Measurements from ENCODE around the gene PXDN.
"Not testable (repeated sequence)": the region's sequence is repeated elsewhere in the genome, so short reads cannot be mapped to it uniquely, and the experiment has no call there.

Gene PXDN, protein sequence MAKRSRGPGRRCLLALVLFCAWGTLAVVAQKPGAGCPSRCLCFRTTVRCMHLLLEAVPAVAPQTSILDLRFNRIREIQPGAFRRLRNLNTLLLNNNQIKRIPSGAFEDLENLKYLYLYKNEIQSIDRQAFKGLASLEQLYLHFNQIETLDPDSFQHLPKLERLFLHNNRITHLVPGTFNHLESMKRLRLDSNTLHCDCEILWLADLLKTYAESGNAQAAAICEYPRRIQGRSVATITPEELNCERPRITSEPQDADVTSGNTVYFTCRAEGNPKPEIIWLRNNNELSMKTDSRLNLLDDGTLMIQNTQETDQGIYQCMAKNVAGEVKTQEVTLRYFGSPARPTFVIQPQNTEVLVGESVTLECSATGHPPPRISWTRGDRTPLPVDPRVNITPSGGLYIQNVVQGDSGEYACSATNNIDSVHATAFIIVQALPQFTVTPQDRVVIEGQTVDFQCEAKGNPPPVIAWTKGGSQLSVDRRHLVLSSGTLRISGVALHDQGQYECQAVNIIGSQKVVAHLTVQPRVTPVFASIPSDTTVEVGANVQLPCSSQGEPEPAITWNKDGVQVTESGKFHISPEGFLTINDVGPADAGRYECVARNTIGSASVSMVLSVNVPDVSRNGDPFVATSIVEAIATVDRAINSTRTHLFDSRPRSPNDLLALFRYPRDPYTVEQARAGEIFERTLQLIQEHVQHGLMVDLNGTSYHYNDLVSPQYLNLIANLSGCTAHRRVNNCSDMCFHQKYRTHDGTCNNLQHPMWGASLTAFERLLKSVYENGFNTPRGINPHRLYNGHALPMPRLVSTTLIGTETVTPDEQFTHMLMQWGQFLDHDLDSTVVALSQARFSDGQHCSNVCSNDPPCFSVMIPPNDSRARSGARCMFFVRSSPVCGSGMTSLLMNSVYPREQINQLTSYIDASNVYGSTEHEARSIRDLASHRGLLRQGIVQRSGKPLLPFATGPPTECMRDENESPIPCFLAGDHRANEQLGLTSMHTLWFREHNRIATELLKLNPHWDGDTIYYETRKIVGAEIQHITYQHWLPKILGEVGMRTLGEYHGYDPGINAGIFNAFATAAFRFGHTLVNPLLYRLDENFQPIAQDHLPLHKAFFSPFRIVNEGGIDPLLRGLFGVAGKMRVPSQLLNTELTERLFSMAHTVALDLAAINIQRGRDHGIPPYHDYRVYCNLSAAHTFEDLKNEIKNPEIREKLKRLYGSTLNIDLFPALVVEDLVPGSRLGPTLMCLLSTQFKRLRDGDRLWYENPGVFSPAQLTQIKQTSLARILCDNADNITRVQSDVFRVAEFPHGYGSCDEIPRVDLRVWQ (N-terminal part only)

DNA sequence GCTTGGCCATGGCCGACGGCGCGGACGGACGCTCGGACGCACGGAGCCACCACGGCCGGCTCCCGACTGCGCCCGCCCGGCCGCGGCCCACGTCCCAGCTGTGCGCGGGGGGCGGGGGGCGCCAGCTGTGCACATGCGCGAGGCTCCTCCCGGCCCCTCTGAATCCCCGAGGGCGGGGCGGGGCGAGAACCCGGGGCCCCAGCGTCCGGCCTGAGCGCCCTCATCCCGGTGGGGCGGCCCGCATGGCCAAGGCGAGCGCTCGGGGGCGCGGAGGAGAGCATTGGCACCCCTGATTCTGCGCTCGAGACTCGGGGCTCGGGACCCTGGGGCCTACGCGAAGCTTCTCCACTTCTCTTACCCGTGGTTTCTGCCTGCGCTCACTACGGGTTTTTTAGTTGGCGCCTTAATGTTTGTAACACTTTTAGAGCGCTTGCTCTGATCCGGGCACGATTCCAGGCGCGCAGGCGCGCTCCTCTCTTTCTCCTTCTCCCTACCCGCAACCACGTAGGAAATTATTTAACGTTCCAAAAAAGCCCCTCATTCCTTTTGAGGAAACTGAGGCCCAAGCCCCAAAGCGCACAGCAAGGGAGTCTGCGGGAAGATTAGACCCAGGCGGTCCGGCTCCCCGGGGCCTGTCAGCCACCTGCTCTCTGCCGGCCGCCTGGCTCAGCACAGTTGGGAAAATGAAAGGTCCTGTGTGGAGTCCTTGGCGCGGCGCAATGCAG, at the start of gene PXDN:
PXDN (minus strand) TSS at position 70 of the 725 bp plus-strand sequence; CDS start at position 10, 60 bp downstream.
- no peak for DNase-seq (ENCODE audit: low read depth)

DNA sequence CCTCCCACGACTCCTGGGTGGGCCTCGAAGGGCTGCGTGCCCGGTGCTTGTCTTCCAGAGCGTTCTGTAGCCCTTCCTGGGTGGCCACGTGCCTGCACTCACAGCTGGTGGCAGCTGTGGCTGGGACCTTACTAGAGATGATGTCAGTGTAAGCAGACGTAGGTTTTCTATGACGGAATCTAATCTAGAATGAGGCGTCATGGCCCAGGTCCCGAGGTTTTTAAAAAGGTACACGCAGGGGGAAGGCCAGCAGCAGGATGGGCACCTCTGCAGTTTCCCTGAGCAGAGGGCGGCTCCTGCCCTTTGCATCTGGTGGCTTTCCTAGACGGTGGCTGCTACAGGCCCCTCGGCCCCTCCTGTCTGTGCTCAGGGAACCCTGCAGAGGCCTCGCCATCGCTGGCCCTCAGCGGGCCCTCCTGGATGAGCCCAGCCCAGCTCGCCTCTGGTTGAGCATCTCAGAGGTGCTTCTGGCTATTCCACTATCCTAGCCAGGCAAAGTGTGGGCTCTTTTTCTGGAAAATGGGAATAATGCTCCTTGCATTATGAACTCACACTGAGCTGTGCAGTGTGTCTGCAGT, 49.6 kb upstream of the PXDN start:
- DNase-seq (ENCODE audit: low read depth): no peak

DNA sequence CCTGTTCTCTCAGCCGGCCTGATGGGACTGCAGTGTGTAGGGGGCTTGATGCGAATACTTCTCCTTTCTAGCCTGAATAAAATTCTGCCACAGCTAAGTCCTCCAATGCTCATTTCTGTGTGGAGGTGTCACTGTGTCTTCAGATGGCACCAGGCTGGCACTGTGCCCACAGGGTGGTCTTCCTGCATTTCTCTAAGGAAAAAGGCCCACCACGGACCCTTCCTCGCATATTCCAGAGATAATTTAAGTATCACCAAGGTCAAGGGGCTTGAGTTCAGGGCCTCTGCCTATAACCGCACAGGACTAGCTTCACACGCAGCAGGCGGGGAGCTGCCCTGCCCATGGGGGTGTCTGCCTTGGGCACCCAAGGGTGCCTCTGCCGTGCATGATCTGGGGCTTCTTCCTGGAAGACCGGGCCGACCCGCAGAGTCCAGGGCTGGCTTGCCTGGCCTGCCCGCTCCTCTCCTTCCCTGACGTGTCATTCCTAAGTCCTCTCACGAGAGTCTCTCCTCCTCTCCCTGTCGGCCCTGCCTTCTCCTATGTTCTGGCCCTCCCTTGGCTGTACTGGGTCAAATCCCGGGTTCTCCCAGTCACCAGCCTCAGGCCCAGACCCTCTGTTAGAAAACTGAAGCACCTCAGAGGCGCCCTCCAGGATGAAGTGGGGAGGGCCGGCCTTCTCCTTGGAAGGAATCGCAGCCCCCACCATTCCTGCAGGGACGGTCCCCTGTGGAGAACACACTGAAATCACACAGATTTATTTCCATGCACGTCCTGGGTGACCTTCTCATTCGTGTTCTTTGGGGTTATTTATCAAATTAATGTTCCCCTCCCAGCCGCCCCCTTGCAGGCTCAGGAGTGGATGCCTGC, 48.9 kb upstream of the PXDN start:
- DNase-seq (ENCODE audit: low read depth): no peak

DNA sequence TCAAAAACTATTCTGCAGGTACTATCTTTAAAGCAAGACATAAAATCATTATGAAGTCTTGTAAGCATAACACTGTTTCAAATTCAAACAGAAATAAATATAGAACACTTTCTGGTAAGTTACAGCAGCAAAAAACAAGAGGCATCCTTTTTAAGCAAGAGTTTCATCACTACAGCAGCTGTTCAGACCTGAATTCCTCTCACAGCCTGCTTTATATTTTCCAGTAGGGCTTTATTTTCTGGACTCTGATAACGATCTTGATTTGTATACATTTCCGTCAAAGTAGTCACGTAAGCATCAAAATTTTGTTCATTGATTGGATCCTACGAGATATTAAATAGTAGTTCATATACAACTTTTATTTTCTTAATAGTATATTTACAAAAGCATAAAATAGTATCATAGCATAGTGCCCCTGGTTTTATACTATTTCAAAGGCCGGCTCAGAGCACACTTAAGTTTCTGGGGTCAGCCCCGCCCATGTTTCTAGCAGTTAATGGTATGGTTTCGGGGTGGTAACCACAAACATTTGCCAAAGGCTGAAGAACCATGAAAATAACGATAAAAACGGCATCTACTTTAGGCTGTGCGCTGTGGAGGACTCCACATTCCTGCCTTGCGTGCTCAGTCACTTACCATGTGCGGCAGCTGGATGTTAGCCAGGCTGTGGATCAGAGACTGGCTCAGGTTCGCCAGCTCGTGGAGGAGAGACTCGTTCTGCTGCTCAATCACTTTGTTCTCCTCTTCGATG, 47.5 kb upstream of the PXDN start:
- no peak for DNase-seq (ENCODE audit: low read depth)

DNA sequence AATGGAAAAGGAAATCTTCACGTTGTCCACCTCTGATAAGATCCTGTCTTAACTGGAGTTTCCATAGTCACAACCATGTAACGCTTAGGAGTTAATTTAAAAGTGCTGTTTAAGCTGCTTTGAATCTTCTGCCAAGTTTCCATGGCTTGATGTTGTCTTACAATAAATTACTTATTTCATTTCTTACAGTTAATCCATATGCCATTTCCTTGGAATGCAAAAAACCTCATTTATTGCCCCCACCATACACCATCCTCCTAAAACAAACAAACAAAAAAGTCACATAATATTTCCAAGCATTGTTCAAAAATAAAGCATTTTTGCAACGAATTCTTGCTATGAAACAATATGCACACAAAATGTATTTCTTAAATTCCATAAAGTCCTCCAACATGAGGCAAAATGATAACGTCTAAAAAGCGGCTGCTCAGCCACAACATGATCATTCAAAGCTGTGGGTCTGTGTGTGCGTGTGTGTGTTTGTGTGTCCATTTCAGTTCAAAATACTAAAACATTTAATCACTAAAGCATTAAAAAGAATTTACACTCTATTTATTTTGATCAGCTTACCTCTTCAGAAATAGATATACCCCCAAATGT, 46.8 kb upstream of the PXDN start:
- DNase-seq (ENCODE audit: low read depth): no peak

DNA sequence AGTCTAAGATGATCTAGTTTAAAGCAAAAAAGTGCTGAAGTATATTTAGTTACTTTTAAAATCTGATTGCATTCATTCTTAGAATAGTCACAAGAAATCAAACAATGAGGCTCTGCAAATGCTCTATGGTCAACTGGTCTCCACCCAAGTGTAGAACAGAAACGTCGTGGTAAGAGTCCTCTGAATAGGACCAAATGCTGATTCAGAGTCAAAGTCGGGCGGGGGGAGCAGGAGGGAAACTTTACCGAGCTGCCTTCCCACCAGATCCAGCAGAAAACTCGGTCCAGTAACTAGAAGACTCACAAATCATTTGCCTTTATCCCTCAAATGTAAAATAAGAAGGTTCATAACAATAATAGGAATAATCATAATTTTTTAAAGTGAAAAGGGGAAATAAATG, 46.2 kb upstream of the PXDN start:
- no peak for DNase-seq (ENCODE audit: low read depth)

DNA sequence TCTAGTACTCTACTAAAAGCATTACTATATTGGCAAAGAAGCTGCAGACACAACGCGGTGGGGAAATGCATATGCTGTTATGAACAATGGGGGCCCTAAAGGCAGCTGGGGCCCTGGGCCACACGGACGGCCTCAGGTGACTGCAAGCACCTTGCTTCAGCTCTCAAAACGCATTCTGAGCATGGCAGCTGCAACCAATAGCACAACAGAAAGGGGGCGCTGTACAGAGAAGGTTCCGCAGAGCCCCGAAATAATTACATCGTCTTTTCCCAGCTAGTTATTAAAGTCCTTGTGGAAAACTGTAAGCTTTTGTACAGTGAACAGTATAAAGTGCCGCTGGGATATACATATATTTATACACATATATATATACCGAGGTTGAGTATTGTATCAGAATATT, 45.3 kb upstream of the PXDN start:
- DNase-seq (ENCODE audit: low read depth): no peak

DNA sequence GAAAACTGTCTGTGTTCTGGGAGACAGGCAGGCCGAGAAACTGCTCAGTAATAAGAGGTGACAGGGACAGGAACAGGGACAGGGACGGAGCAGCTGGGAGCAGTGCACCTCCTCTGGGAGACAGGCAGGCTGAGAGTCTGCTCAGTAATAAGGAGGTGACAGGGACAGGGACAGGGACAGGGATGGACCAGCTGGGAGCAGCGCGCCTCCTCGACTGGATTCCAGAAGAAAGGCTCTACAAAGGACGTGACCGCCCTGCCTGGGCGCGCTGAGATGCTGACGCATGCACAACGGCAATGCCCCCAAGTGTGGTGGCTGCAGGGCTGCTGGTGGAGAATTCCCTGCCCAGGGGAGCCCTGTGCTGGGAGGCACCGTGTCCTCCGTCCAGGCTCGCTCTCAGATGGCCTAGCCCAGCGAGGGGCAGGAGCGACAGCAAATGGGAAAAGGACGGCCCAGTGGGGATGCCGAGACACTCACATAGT, 44.2 kb upstream of the PXDN start:
- no peak for DNase-seq (ENCODE audit: low read depth)

DNA sequence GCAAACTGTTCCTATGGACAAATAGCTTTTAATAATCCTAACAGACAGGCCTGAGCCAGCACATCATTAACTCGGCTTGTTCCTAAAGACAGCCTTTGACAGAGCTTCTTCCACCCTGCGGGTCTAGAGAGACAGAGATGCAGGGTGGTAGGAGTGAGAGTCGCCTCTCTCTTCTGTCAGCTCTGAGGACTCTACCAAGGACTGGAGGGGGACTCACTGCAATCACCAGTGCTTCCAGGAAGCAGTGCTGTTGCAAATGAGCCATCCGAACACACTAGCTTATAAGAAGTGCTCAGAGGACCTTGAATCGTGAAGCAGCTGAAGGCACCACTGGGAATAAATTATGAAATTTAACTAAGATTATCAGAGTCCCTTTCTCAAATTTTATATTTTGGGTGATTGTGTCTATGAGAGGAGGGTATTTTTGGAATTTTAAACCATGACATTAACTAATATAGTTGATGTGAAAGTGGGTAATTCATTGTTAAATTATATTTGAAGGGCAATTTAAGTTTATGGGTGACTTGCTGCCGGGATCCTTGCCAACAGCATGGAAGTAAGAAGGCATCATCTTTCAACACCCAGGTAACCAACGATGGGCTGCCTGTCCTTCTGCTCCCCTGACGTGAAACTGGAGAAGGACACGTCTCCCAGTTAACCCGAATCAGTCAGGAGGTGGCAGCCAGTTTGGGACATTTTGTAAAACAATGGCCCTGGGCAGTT, 43.6 kb upstream of the PXDN start:
- no peak for DNase-seq (ENCODE audit: low read depth)

DNA sequence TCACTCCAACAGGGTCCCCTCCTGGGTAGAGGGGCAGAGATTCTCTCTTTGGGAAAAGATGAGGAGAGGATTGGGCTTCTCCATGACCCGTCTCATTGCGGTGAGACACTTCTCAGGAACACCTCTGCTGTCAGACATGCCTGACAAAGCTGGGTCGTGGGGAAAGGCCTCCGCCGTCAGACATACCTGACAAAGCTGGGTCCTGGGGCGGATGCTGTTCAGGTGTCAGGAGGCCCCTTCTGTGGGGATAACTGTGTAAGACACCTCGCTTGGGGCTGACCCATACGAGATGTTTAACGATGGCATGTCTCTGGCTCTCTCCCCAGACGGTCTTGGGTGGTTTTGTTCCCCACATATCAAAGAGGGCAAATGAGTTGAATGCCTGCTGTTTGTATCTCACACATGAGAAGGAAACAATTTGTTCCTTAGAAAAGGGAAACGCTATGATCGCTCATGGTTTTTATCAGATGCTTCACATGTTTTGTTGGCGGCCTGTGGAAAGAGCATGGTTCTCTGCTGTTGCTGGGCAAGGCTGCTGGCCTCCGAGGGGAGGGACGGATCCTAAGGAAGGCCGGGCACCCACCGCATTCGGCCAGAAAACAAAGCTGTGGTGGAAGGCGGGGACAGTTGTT, 40.8 kb upstream of the PXDN start:
- no peak for DNase-seq (ENCODE audit: low read depth)

DNA sequence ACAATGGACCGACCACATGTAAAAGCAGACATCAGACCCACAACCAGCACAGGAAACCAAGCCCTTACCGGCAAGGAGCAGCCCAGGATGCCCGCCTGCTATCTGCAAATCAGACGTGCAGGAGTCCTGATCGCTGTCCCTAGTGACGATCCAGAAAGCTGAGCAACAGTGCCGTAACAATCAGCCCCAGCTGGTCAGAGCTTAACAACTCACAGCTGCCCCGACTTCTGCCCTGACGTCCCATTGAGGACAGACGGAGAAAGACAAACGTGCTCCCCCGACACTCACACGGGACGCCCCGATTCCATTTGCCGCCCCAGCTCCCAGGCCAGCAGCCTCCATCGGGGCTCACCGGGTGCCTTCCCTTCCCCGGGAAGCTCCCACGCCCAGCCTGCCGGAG, 39.8 kb upstream of the PXDN start:
- DNase-seq (ENCODE audit: low read depth): no peak

DNA sequence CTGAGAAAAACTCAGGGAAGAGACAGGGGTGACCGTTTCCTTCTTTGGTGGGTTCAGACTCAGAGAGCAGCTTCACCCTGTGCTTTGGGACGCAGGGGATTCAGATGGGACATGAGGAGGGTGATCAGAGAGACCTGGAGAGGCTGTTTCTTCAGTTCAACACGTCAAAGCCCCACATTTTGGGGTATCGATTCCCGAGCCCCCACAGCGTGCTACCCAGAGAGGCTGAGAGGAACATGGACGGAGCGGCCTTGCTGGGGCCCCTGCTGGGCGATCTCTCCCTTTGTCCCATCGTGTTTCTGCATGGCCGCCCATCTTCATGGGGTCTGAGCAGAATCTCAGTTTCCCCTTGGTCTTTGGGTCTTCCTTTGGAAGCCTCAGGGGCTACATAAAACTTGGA, 38.2 kb upstream of the PXDN start:
- no peak for DNase-seq (ENCODE audit: low read depth)

DNA sequence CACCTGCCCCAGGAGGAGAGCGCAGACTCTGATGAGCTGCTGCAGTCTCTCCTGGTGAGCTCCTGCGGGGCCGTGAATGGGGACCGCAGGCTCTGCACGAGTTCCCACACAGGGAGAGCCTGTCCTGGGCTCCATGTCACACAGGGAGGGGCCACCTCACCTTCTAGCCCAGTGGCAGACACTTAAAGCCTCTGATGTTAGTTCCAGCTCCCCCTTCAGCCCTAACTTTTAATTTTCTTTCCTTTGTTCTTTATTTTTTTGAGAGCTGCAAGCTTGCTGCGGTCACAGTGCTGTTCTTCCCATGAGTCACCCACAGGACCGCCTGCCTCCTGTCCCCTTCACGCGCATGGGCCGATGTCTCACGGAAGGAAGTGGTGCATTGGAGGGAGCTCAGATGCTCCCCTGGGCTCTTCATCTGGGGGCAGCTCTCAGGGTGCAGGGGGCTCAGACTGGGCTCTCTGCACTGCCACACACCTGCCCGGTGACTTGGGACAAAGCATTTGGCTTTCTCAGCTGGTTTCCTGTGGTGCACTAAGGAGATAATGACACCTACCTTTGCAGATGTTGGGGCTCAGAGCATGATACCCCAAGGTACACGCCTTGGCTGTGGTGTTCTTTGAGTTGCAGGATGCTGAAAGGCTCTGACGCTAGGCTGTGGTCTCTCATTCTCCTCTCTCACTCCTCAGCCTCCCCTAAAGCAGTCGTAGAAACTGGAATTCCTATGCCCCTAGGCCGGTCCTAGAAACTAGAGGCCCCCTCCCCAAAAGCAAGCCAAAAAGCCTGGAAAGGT, 37.2 kb upstream of the PXDN start:
- DNase-seq (ENCODE audit: low read depth): peak; percentile 27

DNA sequence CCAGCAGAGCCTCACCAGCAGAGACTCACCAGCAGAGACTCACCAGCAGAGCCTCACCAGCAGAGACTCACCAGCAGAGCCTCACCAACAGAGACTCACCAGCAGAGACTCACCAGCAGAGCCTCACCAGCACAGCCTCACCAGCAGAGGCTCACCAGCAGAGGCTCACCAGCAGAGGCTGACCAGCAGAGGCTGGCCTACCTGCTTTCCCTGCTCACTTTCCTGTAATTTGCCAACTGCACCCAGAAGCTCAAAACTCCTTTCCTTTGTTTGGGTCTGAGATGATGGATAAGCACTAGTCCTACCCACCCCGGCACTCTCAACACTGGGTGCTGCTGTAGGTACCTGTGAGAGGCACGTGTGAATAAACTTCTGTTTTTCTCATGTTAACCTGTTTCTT, 36.4 kb upstream of the PXDN start:
- no peak for DNase-seq (ENCODE audit: low read depth)

DNA sequence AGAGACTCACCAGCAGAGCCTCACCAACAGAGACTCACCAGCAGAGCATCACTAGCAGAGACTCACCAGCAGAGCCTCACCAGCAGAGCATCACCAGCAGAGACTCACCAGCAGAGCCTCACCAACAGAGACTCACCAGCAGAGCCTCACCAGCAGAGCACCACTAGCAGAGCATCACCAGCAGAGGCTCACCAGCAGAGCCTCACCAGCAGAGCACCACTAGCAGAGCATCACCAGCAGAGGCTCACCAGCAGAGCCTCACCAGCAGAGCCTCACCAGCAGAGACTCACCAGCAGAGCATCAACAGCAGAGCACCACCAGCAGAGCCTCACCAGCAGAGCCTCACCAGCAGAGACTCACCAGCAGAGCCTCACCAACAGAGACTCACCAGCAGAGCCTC, 35.7 kb upstream of the PXDN start:
- not testable (repeated sequence) for DNase-seq (ENCODE audit: low read depth)

DNA sequence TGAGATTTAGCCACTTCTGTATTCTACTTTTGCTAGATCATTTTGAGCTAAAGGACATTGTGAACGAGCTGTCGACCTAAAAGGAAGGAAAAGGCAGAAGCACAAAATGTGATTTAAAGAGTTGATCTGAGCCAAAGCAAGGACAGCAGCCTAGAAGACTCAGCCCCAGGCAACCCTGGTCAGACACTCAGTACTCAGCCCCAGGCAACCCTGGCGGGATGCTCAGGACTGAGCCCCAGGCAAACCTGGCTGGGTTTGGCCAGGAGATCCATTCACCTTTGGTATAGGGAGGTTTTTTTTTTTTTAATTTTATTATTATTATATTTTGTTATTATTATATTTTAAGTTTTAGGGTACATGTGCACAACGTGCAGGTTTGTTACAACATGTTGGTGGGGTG, 34.3 kb upstream of the PXDN start:
- no peak for DNase-seq (ENCODE audit: low read depth)

DNA sequence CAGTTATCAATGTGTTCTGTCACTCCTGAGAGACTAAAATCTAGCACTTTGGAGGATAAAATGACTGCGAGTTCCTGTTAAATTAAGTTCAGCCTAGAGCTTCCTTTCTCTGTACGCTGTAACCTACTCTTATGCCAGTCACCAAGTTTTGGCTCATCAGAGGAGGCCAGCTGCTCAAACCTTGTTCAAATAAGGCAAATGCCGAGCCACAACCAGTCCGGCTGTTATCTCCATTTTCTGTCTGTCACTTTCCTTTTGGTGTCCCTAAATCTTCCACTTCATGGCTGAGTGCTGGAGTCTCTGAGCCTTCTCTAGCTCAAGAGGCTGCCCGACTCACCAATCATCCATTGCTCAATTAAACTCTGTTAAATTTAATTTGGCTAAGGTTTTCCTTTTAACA, 33.5 kb upstream of the PXDN start:
- no peak for DNase-seq (ENCODE audit: low read depth)

All from activated T-cell treated with anti-CD3 and anti-CD28 coated beads for 48 hours (primary cell).